Measurements from ENCODE around the gene HAGH.

Gene HAGH

GRCh38 chr16:1831186-1832075 is 4.8 kb upstream of the HAGH start:
- DNase-seq = no peak

GRCh38 chr16:1830213-1830612 is 3.6 kb upstream of the HAGH start:
- no peak for DNase-seq

GRCh38 chr16:1828645-1829410 is 2.2 kb upstream of the HAGH start:
- no peak for DNase-seq

GRCh38 chr16:1825864-1826690 is 548 bp downstream of the HAGH start:
- DNase-seq = peak; percentile 25

- no peak for DNase-seq
Observed at GRCh38 chr16:1825381-1825863, 1.2 kb downstream of the HAGH start.

- DNase-seq = no peak
Observed at GRCh38 chr16:1823821-1824220, 2.8 kb downstream of the HAGH start.

- no peak for DNase-seq
Observed at GRCh38 chr16:1822801-1823200, 3.8 kb downstream of the HAGH start.

GRCh38 chr16:1821861-1822611 is 4.6 kb downstream of the HAGH start:
- no peak for DNase-seq

- DNase-seq = no peak
Observed at GRCh38 chr16:1820946-1821290, 5.7 kb downstream of the HAGH start.

GRCh38 chr16:1820096-1820945 is 6.3 kb downstream of the HAGH start:
- DNase-seq = no peak

- no peak for DNase-seq
Observed at GRCh38 chr16:1819611-1820010, 7.0 kb downstream of the HAGH start.

GRCh38 chr16:1818873-1819525 is 7.6 kb downstream of the HAGH start:
- DNase-seq = no peak

GRCh38 chr16:1818204-1818872 is 8.3 kb downstream of the HAGH start:
- DNase-seq = no peak

GRCh38 chr16:1817716-1818115 is 8.9 kb downstream of the HAGH start:
- DNase-seq = no peak

- no peak for DNase-seq
Observed at GRCh38 chr16:1817276-1817589, 9.4 kb downstream of the HAGH start.

GRCh38 chr16:1816396-1817275 is 10.0 kb downstream of the HAGH start:
- no peak for DNase-seq

- no peak for DNase-seq
Observed at GRCh38 chr16:1815461-1815860, 11.2 kb downstream of the HAGH start.

- DNase-seq = peak; percentile 43
Observed at GRCh38 chr16:1812732-1813163, 13.9 kb downstream of the HAGH start.

- DNase-seq = no peak
Observed at GRCh38 chr16:1810536-1810935, 16.1 kb downstream of the HAGH start.
